Measurements from ENCODE around the gene GPR139.
A peak's percentile ranks its signal among the peaks of the same experiment; 100 is the strongest.

GPR139 gene

DNA sequence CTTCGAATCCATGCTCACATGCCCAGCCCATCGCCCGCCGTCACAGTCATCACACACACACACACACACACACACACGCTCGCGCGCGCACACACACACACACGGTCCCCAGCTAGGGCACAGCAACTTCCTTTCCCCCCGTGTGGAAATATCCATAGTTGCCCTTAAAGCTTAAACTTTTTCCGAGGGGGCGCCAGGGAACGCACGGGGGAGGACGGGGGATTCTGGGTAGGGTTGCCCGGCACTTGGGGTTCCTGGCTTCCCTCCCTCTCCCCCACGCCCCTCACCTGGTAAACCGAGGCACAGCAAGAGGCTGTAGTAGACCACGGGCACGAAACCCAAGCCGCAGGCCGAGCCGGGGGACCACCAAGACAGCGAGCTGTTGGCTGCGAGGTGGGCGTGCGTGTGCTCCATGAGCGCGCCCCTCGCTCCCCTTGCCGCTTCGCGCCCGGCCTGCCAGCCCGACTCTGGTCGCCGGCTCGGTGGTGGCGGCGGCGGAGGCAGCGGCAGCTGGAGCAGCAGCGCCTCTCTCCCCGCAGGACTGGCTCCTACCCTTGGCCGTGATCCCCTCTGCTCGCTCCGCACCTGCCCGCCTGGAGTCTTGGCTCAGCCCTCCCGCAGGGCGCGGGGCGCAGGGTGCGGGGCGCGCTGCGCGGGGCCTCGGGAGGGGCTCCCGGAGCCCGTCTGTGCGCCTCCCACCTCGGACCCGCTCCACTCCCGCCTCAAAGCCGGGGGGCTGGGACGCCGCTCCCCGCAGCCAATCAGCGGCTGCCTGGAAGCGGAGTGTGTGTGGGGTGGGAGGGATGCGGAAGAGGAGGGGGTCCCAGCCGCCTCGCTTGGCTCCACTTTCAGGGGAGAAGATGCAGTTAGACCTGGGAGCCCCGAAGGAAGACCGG is at the start of gene GPR139:
TSS of gene GPR139 (minus strand) at position 688 of the 896 bp plus-strand sequence. CDS start at position 414, 274 bp downstream.
- Histone ChIP-seq H3K36me3 (ENCODE audit: control insufficient read depth, insufficient read depth, low read length) (no peaks in the 10 kb centered on the region), H3K27ac (no peak within 1 kb of the TSS), H3K27me3 (ENCODE audit: control insufficient read depth, insufficient read depth, low read length) (peaks cover 3% of the 10 kb centered on the region), H3K4me1 (no peaks in the 10 kb centered on the region), H3K79me2 (no peaks in the 10 kb centered on the region), H3K4me2 (ENCODE audit: low read length) (peak within 1 kb of the TSS; percentile 43), H3K4me3 (ENCODE audit: low read depth, low read length) (no peak within 1 kb of the TSS), H3K9me3 (ENCODE audit: control insufficient read depth, low read length) (no peaks in the 10 kb centered on the region), H2AFZ (no peak within 1 kb of the TSS), H3K9ac (no peak within 1 kb of the TSS)
- TF ChIP-seq, protein P1, sequence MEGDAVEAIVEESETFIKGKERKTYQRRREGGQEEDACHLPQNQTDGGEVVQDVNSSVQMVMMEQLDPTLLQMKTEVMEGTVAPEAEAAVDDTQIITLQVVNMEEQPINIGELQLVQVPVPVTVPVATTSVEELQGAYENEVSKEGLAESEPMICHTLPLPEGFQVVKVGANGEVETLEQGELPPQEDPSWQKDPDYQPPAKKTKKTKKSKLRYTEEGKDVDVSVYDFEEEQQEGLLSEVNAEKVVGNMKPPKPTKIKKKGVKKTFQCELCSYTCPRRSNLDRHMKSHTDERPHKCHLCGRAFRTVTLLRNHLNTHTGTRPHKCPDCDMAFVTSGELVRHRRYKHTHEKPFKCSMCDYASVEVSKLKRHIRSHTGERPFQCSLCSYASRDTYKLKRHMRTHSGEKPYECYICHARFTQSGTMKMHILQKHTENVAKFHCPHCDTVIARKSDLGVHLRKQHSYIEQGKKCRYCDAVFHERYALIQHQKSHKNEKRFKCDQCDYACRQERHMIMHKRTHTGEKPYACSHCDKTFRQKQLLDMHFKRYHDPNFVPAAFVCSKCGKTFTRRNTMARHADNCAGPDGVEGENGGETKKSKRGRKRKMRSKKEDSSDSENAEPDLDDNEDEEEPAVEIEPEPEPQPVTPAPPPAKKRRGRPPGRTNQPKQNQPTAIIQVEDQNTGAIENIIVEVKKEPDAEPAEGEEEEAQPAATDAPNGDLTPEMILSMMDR (IDR thresholded peaks at IDR 0.05), result no peak

DNA sequence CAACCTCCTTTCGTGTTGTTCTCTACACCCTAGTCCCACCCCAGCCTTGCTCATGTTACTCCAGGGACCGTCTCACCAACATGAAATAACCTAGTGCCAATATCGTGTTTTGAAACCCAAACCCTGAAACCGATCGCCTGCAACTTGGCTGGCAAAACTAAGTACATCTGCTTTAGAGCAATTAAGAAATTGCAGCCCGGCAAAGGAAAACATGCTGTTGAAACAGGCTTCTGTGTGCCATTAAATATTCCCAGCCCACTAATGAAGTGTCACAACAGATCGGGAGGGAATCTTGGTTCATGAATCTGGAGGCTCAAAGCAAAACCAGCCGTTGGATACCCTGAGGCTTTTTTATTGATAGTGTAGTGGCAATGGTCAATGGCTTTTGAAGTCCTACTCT is 48.3 kb upstream of the GPR139 start:
- Histone ChIP-seq H3K27me3 (ENCODE audit: control insufficient read depth, insufficient read depth, low read length) (no peaks in the 10 kb centered on the region), H3K27ac (no peak overlapping the region), H3K79me2 (no peaks in the 10 kb centered on the region), H2AFZ (no peak overlapping the region), H3K4me1 (no peaks in the 10 kb centered on the region), H3K9ac (no peak overlapping the region), H3K4me3 (ENCODE audit: low read depth, low read length) (no peak overlapping the region), H3K4me2 (ENCODE audit: low read length) (no peak overlapping the region), H3K9me3 (ENCODE audit: control insufficient read depth, low read length) (no peaks in the 10 kb centered on the region), H3K36me3 (ENCODE audit: control insufficient read depth, insufficient read depth, low read length) (no peaks in the 10 kb centered on the region)
- TF ChIP-seq, protein P1 (IDR thresholded peaks at IDR 0.05), result no peak

DNA sequence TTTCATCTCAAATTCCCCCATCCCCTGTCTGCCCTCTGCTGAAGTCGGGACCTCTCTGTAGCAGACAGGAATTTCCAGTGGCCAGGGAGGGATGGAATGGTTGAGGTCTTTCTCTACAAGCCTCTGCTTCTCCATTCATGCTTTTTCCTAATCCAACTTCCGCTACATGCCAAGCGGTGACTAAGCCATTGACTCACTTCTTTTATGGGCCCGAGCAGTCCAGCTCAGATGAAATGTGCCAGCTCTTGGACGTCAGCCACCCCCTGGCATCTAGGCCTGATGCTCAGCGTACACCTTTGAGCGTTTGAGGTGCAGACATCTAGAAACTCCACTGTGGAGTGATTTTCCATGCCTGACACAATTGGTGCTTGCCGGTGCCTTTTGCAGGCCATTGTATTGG is 40.7 kb upstream of the GPR139 start:
- H3K4me3 ChIP-seq (ENCODE audit: low read depth, low read length), result no peak overlapping the region
- no peak overlapping the region for H3K4me2 ChIP-seq (ENCODE audit: low read length)
- H3K79me2 ChIP-seq, result no peaks in the 10 kb centered on the region
- TF ChIP-seq, protein P1 (IDR thresholded peaks at IDR 0.05), result no peak
- H3K9me3 ChIP-seq (ENCODE audit: control insufficient read depth, low read length), result no peaks in the 10 kb centered on the region
- no peak overlapping the region for H3K9ac ChIP-seq
- H2AFZ ChIP-seq, result no peak overlapping the region
- H3K27ac ChIP-seq, result no peak overlapping the region
- H3K27me3 ChIP-seq (ENCODE audit: control insufficient read depth, insufficient read depth, low read length), result no peaks in the 10 kb centered on the region
- no peaks in the 10 kb centered on the region for H3K36me3 ChIP-seq (ENCODE audit: control insufficient read depth, insufficient read depth, low read length)
- no peaks in the 10 kb centered on the region for H3K4me1 ChIP-seq

DNA sequence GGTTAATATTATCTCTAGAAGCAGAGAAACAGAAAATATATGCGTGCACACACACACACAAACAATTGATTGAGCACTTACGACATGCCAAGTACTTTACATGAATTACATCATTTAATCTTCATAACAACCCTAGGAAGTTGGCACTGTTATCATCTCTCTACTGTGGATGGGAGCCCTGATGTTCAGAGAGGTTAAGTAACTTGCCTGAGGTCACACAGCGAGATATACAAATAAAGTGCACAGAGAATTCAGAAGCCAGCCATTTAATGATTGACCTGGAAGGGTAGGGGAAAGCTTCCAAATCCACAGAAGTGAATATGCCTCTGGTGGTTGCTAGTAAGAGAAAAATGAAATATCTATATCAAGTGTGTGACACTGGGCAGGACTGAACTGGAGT is 37.5 kb upstream of the GPR139 start:
- Histone ChIP-seq H3K4me3 (ENCODE audit: low read depth, low read length) (no peak overlapping the region), H3K27ac (no peak overlapping the region), H3K4me1 (no peaks in the 10 kb centered on the region), H3K79me2 (no peaks in the 10 kb centered on the region), H3K9ac (no peak overlapping the region), H2AFZ (no peak overlapping the region), H3K4me2 (ENCODE audit: low read length) (no peak overlapping the region), H3K36me3 (ENCODE audit: control insufficient read depth, insufficient read depth, low read length) (no peaks in the 10 kb centered on the region), H3K27me3 (ENCODE audit: control insufficient read depth, insufficient read depth, low read length) (no peaks in the 10 kb centered on the region), H3K9me3 (ENCODE audit: control insufficient read depth, low read length) (no peaks in the 10 kb centered on the region)
- TF ChIP-seq, protein P1 (IDR thresholded peaks at IDR 0.05), result no peak

DNA sequence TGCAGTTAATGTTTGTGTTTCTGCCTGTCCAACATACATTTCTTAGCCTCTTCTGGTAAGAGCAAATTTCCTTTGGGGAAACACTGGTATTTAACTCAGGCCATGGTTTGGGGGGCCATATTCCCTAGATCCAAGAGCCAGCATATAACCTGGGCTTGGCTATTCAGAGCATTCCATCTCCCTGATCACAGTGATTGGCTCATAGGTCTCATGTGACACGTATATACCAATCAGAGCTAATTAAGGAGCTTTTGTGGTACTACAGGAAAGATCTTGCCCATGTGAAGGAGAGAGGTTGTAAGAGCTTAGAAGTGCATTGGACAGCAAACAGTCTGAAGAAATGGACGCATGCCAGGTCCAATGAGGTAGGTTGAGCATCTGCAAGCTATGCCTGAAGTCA is 33.4 kb upstream of the GPR139 start:
- no peaks in the 10 kb centered on the region for H3K4me1 ChIP-seq
- no peaks in the 10 kb centered on the region for H3K27me3 ChIP-seq (ENCODE audit: control insufficient read depth, insufficient read depth, low read length)
- H3K36me3 ChIP-seq (ENCODE audit: control insufficient read depth, insufficient read depth, low read length), result no peaks in the 10 kb centered on the region
- no peak overlapping the region for H3K27ac ChIP-seq
- no peaks in the 10 kb centered on the region for H3K9me3 ChIP-seq (ENCODE audit: control insufficient read depth, low read length)
- H3K4me2 ChIP-seq (ENCODE audit: low read length), result no peak overlapping the region
- no peaks in the 10 kb centered on the region for H3K79me2 ChIP-seq
- no peak overlapping the region for H2AFZ ChIP-seq
- no peak overlapping the region for H3K4me3 ChIP-seq (ENCODE audit: low read depth, low read length)
- TF ChIP-seq, protein P1 (IDR thresholded peaks at IDR 0.05), result no peak
- H3K9ac ChIP-seq, result no peak overlapping the region
